HepG2 (cell line): ENCODE results near the gene RHBDL3. TPM values are rescaled to one million over a fixed set of nuclear protein-coding genes. Genes with fewer than 3 reads are reported as not detected.

Experiments
- ATAC-seq: fragments of 200-7000 bp; cut with Tn5 transposase; 3 replicates; pipeline ENCODE4 v1.9.1; 2020; ENCODE audit warnings: mild to moderate bottlenecking, moderate library complexity
- BruUV-seq: library from RNA; stranded (reverse); fragments of 400-500 nt; replicated peaks from 2 replicates; lab custom pipeline; 2021; lab: Mats Ljungman, UMichigan
- CTCF ChIA-PET: fragments of 300-600 bp; formaldehyde crosslinking; extraction: SDS; loops from one replicate; lab custom pipeline; 2021; ENCODE audit warnings: low total read pairs, inconsistent platforms, low intra/inter-chr PET ratio; lab: Yijun Ruan, JAX
- POLR2A ChIA-PET: fragments of 350-600 bp; sonication (Branson Sonifier 250); formaldehyde crosslinking; loops from one replicate; lab custom pipeline; 2020; ENCODE audit warnings: antibody characterized with exemption, inconsistent platforms; lab: Yijun Ruan, JAX
- DNase-seq: peaks from one replicate; pipeline ENCODE4 v3.0.0-alpha.2; 2015; ENCODE audit warnings: low spot score
- FAIRE-seq: peaks from 3 replicates; lab custom pipeline; 2011; peaks lifted over from hg19 to GRCh38; lab: Jason Lieb, UNC
- H2AFZ ChIP-seq: one replicate; pipeline ENCODE4 v1.6.1; 2011; ENCODE audit warnings: low read length, inconsistent platforms
- H3K27ac ChIP-seq: fragments of 300-600 bp; 3 replicates; pipeline ENCODE4 v1.8.0; 2011; ENCODE audit warnings: mixed run types, mild to moderate bottlenecking, mixed read lengths, low read length, inconsistent platforms; ENCODE audit not compliant: insufficient read depth; ENCODE audit errors: extremely low read length
- H3K27me3 ChIP-seq, 2 experiments: fragments of 200-600 bp in 1 of 2; 2 replicates in 1 of 2; 3 replicates in 1 of 2; pipeline versions ENCODE4 v1.6.0 to v1.8.0; 2011; ENCODE audit warnings: low read length in 2 of 2, mild to moderate bottlenecking in 2 of 2, moderate library complexity in 2 of 2, inconsistent platforms in 1 of 2; ENCODE audit not compliant: insufficient read depth in 2 of 2, control insufficient read depth in 1 of 2
- H3K36me3 ChIP-seq, 2 experiments: fragments of 200-600 bp in 1 of 2; replicated peaks in 1 of 2; 2 replicates in 1 of 2; 3 replicates in 1 of 2; pipeline versions ENCODE4 v1.5.1 to v1.8.0; 2011; ENCODE audit warnings: low read length in 2 of 2, inconsistent platforms in 1 of 2; ENCODE audit not compliant: insufficient read depth in 2 of 2, control insufficient read depth in 1 of 2
- H3K4me1 ChIP-seq: 2 replicates; pipeline ENCODE4 v1.5.1; 2012; ENCODE audit warnings: low read length, inconsistent platforms; ENCODE audit not compliant: insufficient read depth
- H3K4me2 ChIP-seq: 2 replicates; pipeline ENCODE4 v1.6.0; 2011; ENCODE audit warnings: low read depth, low read length, inconsistent platforms
- H3K4me3 ChIP-seq, 3 experiments: fragments of 200-600 bp in 1 of 3; sonication (generic), shearing (Covaris generic) in 1 of 3; replicated peaks in 1 of 3; 2 replicates each; pipeline ENCODE4 v1.5.1; 2011 to 2016; ENCODE audit warnings: low read length in 3 of 3, inconsistent platforms in 2 of 3, low read depth in 2 of 3, mild to moderate bottlenecking in 2 of 3, control low read depth in 1 of 3, mixed read lengths in 1 of 3; ENCODE audit not compliant: insufficient read depth in 1 of 3
- H3K79me2 ChIP-seq: one replicate; pipeline ENCODE4 v1.6.1; 2011; ENCODE audit warnings: low read length, inconsistent platforms; ENCODE audit not compliant: insufficient read depth
- H3K9ac ChIP-seq: 2 replicates; pipeline ENCODE4 v1.6.0; 2011; ENCODE audit warnings: mild to moderate bottlenecking, low read depth, low read length, inconsistent platforms; ENCODE audit not compliant: insufficient read depth
- H3K9me3 ChIP-seq: 2 replicates; pipeline ENCODE4 v1.5.1; 2012; ENCODE audit warnings: mild to moderate bottlenecking, low read length
- H4K20me1 ChIP-seq: 2 replicates; pipeline ENCODE4 v1.6.0; 2011; ENCODE audit warnings: inconsistent platforms, mild to moderate bottlenecking, low read length, moderate library complexity; ENCODE audit not compliant: insufficient read depth
- AHR ChIP-seq: IDR thresholded peaks from 2 replicates; pipeline ENCODE4 v1.6.1; 2018; ENCODE audit warnings: missing genetic modification reagents, missing compliant biosample characterization
- ATF1 ChIP-seq: IDR thresholded peaks from 2 replicates; pipeline ENCODE4 v1.6.1; 2016; ENCODE audit warnings: mild to moderate bottlenecking, control low read depth
- CAMTA2 ChIP-seq: sonication (generic); formaldehyde crosslinking; IDR thresholded peaks from 2 replicates; pipeline ENCODE4 v1.4.0; 2020; ENCODE audit warnings: mild to moderate bottlenecking, missing genetic modification reagents, borderline replicate concordance
- CREB1 ChIP-seq, 2 experiments: fragments of 450-650 bp in 1 of 2; IDR thresholded peaks; 2 replicates each; pipeline ENCODE4 v1.6.1; 2016 to 2017; ENCODE audit warnings: control low read depth in 1 of 2, mild to moderate bottlenecking in 1 of 2, missing compliant biosample characterization in 1 of 2, missing genetic modification characterization in 1 of 2
- PHF21A ChIP-seq: sonication (generic); formaldehyde crosslinking; IDR thresholded peaks from 2 replicates; pipeline ENCODE4 v1.5.0; 2020; ENCODE audit warnings: mild to moderate bottlenecking, missing genetic modification reagents
- ZNF138 ChIP-seq: sonication (generic); formaldehyde crosslinking; IDR thresholded peaks from 2 replicates; pipeline ENCODE4 v1.5.0; 2020; ENCODE audit warnings: mild to moderate bottlenecking, low read depth, missing genetic modification reagents
- ZNF34 ChIP-seq: sonication (generic); formaldehyde crosslinking; IDR thresholded peaks from 2 replicates; pipeline ENCODE4 v1.4.0; 2020; ENCODE audit warnings: mild to moderate bottlenecking, missing genetic modification reagents, borderline replicate concordance
- ZNF598 ChIP-seq: sonication (generic); formaldehyde crosslinking; IDR thresholded peaks from 2 replicates; pipeline ENCODE4 v1.5.1; 2020; ENCODE audit warnings: mild to moderate bottlenecking, missing genetic modification reagents, borderline replicate concordance
- WGBS: methylation state at CpG from one replicate; pipeline ENCODE4 v1.1.6; 2017; ENCODE audit warnings: low lambda C conversion rate; 5-methylcytosine and 5-hydroxymethylcytosine counted together
- in situ Hi-C: cut with HindIII; loops from 2 replicates; pipeline ENCODE4 v1.10.0; 2017; ENCODE audit warnings: low pct_unique_long_range_greater_than_20kb; ENCODE audit not compliant: extremely low pct_ligation_motif_present
- intact Hi-C: fragments of 100-400 bp; cut with micrococcal nuclease; formaldehyde crosslinking; loops from one replicate; pipeline ENCODE4 v1.10.0; 2022; ENCODE audit not compliant: unreplicated experiment
- polyA plus RNA-seq, 8 experiments: library from polyadenylated mRNA; depleted of rRNA in 3 of 8; stranded (reverse) in 7 of 8; unstranded in 1 of 8; fragments of >200 nt; fragmentation: Illumina TruSeq in 4 of 8; extraction: Trizol in 4 of 8; gene quantifications; 2 replicates each; pipeline versions ENCODE4 v1.2.1 to v1.2.3, GENCODE V29; 2011 to 2016; ENCODE audit warnings: low read depth in 4 of 8, missing spikeins in 1 of 8, mixed read lengths in 1 of 8; ENCODE audit not compliant: insufficient read depth in 1 of 8
- total RNA-seq, 5 experiments: library from RNA; depleted of rRNA; stranded (reverse); fragments of >200 nt; fragmentation: Illumina TruSeq; extraction: Trizol; gene quantifications; 2 replicates each; pipeline ENCODE4 v1.2.3, GENCODE V29; 2016; ENCODE audit warnings: low read depth in 1 of 5
- TF ChIP-seq, protein P1 (sequence below): sonication (generic); formaldehyde crosslinking; IDR thresholded peaks from 2 replicates; pipeline ENCODE4; 2020; ENCODE audit warnings: missing genetic modification reagents, mild to moderate bottlenecking, borderline replicate concordance
- TF ChIP-seq, protein P2 (sequence below): sonication (generic); formaldehyde crosslinking; conservative IDR thresholded peaks from 2 replicates; pipeline ENCODE4 v1.8.0; 2022; ENCODE audit warnings: missing genetic modification reagents
- TF ChIP-seq, protein P3 (sequence below): sonication (generic); formaldehyde crosslinking; IDR thresholded peaks from 2 replicates; pipeline ENCODE4 v1.8.0; 2022; ENCODE audit warnings: mild to moderate bottlenecking, missing genetic modification reagents, moderate library complexity
- TF ChIP-seq, protein P4 (sequence below): IDR thresholded peaks from 2 replicates; pipeline ENCODE4 v1.6.1; 2016; ENCODE audit warnings: missing compliant biosample characterization, missing genetic modification reagents, borderline replicate concordance

RHBDL3 gene
- total and polyA plus RNA-seq, 2 of the 13 experiments (the other 11 are each of a cell fraction or from before 2014, with no cell fraction given): 0.09 TPM; not detected in 1

DNA sequence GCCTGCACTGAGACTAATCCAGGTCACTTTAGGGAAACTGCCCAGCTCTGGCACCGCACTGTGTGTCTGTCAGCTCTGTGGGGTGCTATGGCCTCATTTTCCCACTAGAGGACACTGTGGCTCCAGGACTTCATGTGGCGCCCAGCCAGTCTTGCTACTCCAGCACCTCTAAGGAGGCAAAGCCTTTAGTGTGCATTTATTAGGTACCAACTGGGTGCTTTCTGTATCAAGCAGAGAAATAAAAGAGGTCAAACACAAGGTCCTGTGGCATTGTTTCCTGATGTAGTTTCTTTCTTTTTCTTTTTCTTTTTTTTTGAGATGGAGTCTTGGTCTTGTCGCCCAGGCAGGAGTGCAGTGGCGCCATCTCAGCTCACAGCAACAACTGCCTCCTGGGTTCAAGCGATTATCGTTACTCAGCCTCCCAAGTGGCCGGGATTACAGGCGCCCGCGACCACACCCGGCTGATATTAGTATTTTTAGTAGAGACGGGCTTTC lies 12.5 kb upstream of the RHBDL3 start (continued):
- TF ChIP-seq, protein P1, sequence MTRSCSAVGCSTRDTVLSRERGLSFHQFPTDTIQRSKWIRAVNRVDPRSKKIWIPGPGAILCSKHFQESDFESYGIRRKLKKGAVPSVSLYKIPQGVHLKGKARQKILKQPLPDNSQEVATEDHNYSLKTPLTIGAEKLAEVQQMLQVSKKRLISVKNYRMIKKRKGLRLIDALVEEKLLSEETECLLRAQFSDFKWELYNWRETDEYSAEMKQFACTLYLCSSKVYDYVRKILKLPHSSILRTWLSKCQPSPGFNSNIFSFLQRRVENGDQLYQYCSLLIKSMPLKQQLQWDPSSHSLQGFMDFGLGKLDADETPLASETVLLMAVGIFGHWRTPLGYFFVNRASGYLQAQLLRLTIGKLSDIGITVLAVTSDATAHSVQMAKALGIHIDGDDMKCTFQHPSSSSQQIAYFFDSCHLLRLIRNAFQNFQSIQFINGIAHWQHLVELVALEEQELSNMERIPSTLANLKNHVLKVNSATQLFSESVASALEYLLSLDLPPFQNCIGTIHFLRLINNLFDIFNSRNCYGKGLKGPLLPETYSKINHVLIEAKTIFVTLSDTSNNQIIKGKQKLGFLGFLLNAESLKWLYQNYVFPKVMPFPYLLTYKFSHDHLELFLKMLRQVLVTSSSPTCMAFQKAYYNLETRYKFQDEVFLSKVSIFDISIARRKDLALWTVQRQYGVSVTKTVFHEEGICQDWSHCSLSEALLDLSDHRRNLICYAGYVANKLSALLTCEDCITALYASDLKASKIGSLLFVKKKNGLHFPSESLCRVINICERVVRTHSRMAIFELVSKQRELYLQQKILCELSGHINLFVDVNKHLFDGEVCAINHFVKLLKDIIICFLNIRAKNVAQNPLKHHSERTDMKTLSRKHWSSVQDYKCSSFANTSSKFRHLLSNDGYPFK (CRISPR knock-in tag): peak; percentile 41; the same call in 1 of the 2 replicates

DNA sequence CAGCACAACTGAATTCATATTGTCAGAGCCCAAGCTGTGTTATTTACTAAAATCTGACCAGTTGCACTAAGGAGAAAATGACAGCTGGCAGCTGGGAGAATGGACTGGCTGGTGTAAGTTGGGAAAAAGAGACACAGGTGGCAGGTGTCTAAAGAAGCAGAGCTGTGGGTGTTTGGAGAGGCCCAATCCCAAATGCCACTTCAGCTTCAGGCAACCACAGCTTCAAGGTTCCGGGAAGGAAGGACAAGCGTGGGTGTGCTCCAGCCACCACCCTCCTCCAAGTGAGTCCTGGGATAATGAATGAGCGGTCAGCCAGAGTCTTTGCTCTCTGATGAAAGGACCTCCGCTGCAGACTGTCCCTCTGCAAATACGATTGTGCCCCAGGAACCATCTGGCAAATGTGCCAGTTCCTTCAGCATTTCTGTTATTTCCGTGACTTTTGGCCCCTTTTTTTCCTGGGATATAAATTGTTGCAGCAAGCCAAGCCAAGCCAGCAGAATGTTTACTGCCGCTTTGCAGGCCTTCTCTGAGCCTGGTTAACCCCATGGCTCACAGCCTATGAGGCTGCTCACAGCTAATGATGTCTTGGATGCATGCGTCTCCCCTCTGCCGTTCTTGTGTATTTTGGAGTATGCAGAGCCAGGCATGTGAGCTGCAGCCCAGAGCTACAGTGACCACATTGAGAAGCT lies 9.5 kb upstream of the RHBDL3 start:
- Histone ChIP-seq H3K4me1 (peaks cover 20% of the 10 kb centered on the region), H3K27me3 (peaks cover 0 to 12% of the 10 kb centered on the region in 2 experiments; a peak in 4 of 5 replicates), H3K27ac (no peak overlapping the region), H3K79me2 (no peaks in the 10 kb centered on the region), H3K4me3 (no peak overlapping the region), H3K9ac (no peak overlapping the region), H4K20me1 (no peaks in the 10 kb centered on the region), H3K9me3 (no peaks in the 10 kb centered on the region), H3K4me2 (no peak overlapping the region), H2AFZ (no peak overlapping the region), H3K36me3 (no peaks in the 10 kb centered on the region)
- BruUV-seq: no TSS peak
- WGBS: 19% methylated on average over 8 of the region's 9 CpGs
- ChIA-PET CTCF (no interaction called here), POLR2A (no interaction called here)
- ATAC-seq: no peak
- FAIRE-seq: no peak
- intact Hi-C loops (no loop called here), in situ Hi-C loops (loop anchor here (5.0 kb wide), 1 partner anchor 66 kb away; no protein-coding TSS in a partner anchor)
- DNase-seq: no peak
- TF ChIP-seq PHF21A (CRISPR knock-in tag) (no peak), ZNF598 (CRISPR knock-in tag) (no peak), ZNF138 (CRISPR knock-in tag) (no peak), CREB1 (IDR thresholded peaks at IDR 0.05) (no peak), CREB1 (CRISPR knock-in tag; IDR thresholded peaks at IDR 0.05) (no peak), ZNF34 (CRISPR knock-in tag) (no peak), ATF1 (CRISPR knock-in tag) (no peak), AHR (CRISPR knock-in tag) (no peak), CAMTA2 (CRISPR knock-in tag) (no peak)
- TF ChIP-seq, protein P2, sequence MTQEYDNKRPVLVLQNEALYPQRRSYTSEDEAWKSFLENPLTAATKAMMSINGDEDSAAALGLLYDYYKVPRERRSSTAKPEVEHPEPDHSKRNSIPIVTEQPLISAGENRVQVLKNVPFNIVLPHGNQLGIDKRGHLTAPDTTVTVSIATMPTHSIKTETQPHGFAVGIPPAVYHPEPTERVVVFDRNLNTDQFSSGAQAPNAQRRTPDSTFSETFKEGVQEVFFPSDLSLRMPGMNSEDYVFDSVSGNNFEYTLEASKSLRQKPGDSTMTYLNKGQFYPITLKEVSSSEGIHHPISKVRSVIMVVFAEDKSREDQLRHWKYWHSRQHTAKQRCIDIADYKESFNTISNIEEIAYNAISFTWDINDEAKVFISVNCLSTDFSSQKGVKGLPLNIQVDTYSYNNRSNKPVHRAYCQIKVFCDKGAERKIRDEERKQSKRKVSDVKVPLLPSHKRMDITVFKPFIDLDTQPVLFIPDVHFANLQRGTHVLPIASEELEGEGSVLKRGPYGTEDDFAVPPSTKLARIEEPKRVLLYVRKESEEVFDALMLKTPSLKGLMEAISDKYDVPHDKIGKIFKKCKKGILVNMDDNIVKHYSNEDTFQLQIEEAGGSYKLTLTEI (CRISPR knock-in tag): no peak
- TF ChIP-seq, protein P3, sequence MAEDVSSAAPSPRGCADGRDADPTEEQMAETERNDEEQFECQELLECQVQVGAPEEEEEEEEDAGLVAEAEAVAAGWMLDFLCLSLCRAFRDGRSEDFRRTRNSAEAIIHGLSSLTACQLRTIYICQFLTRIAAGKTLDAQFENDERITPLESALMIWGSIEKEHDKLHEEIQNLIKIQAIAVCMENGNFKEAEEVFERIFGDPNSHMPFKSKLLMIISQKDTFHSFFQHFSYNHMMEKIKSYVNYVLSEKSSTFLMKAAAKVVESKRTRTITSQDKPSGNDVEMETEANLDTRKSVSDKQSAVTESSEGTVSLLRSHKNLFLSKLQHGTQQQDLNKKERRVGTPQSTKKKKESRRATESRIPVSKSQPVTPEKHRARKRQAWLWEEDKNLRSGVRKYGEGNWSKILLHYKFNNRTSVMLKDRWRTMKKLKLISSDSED: no peak
- TF ChIP-seq, protein P4, sequence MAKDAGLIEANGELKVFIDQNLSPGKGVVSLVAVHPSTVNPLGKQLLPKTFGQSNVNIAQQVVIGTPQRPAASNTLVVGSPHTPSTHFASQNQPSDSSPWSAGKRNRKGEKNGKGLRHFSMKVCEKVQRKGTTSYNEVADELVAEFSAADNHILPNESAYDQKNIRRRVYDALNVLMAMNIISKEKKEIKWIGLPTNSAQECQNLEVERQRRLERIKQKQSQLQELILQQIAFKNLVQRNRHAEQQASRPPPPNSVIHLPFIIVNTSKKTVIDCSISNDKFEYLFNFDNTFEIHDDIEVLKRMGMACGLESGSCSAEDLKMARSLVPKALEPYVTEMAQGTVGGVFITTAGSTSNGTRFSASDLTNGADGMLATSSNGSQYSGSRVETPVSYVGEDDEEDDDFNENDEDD: no peak
